ENCODE data around the gene WFDC12.

The WFDC12 gene

GRCh38 chr20:45090481-45090880 lies 33.8 kb downstream of the WFDC12 start:
- no peak for DNase-seq (ENCODE audit: low spot score)

- no peak for DNase-seq (ENCODE audit: low spot score)
These were observed 36.0 kb downstream of the WFDC12 start for GRCh38 chr20:45088247-45088646.

- DNase-seq (ENCODE audit: low spot score), result no peak
These were observed 36.5 kb downstream of the WFDC12 start for GRCh38 chr20:45087814-45088213.

GRCh38 chr20:45087097-45087790 lies 37.0 kb downstream of the WFDC12 start:
- DNase-seq (ENCODE audit: low spot score), result no peak

- no peak for DNase-seq (ENCODE audit: low spot score)
These were observed 38.4 kb downstream of the WFDC12 start for GRCh38 chr20:45085867-45086266.

- DNase-seq (ENCODE audit: low spot score), result no peak
These were observed 39.0 kb downstream of the WFDC12 start for GRCh38 chr20:45085289-45085688.

- no peak for DNase-seq (ENCODE audit: low spot score)
These were observed 41.1 kb downstream of the WFDC12 start for GRCh38 chr20:45083127-45083526.

- no peak for DNase-seq (ENCODE audit: low spot score)
These were observed 41.8 kb downstream of the WFDC12 start for GRCh38 chr20:45082468-45082867.

GRCh38 chr20:45080867-45081624 lies 43.2 kb downstream of the WFDC12 start:
- no peak for DNase-seq (ENCODE audit: low spot score)

GRCh38 chr20:45077559-45077958 lies 46.7 kb downstream of the WFDC12 start:
- no peak for DNase-seq (ENCODE audit: low spot score)

Data from Ammon's horn (tissue), 1 donor.